HL-60/S4 treated with phorbol 12-myristate 13-acetate at 8.2 ng/mL for 4 days and 3 days (cell line): ENCODE measurements around the gene PRKAR1A.
"Not testable (repeated sequence)": the region's sequence is repeated elsewhere in the genome, so short reads cannot be mapped to it uniquely, and the experiment has no call there.

Experiments
- in situ Hi-C: fragments of 300-500 bp; cut with MboI; formaldehyde crosslinking; loops from 2 replicates; pipeline ENCODE4 v1.15.0; 2022; ENCODE audit warnings: low sequenced_read_pairs

PRKAR1A gene

GRCh38 chr17:68512247-68512959 is at the start of gene PRKAR1A:
PRKAR1A (plus strand) TSS chr17:68512430; CDS start chr17:68515400, 2,970 bp downstream.
- in situ Hi-C loops = no loop called here

- in situ Hi-C loops = no loop called here
Measured at GRCh38 chr17:68463211-68464019, 48.8 kb upstream of the PRKAR1A start.

GRCh38 chr17:68468334-68468733 is 43.9 kb upstream of the PRKAR1A start:
- in situ Hi-C loops = no loop called here

- in situ Hi-C loops = no loop called here
Measured at GRCh38 chr17:68468788-68469187, 43.4 kb upstream of the PRKAR1A start.

GRCh38 chr17:68470961-68471360 is 41.3 kb upstream of the PRKAR1A start:
- in situ Hi-C loops = no loop called here

- in situ Hi-C loops = no loop called here
Measured at GRCh38 chr17:68480885-68481284, 31.3 kb upstream of the PRKAR1A start.

- in situ Hi-C loops = no loop called here
Measured at GRCh38 chr17:68482576-68483041, 29.6 kb upstream of the PRKAR1A start.

- in situ Hi-C loops = no loop called here
Measured at GRCh38 chr17:68484458-68484857, 27.8 kb upstream of the PRKAR1A start.

GRCh38 chr17:68489919-68490318 is 22.3 kb upstream of the PRKAR1A start:
- in situ Hi-C loops = no loop called here

- in situ Hi-C loops = no loop called here
Measured at GRCh38 chr17:68491381-68492231, 20.6 kb upstream of the PRKAR1A start.

GRCh38 chr17:68492394-68493054 is 19.7 kb upstream of the PRKAR1A start:
- in situ Hi-C loops = not testable (repeated sequence)

- in situ Hi-C loops = no loop called here
Measured at GRCh38 chr17:68495081-68495480, 17.1 kb upstream of the PRKAR1A start.

- in situ Hi-C loops = no loop called here
Measured at GRCh38 chr17:68497885-68498319, 14.3 kb upstream of the PRKAR1A start.

GRCh38 chr17:68498479-68499326 is 13.5 kb upstream of the PRKAR1A start:
- in situ Hi-C loops = no loop called here

- in situ Hi-C loops = no loop called here
Measured at GRCh38 chr17:68499587-68499986, 12.6 kb upstream of the PRKAR1A start.

GRCh38 chr17:68501074-68501473 is 11.2 kb upstream of the PRKAR1A start:
- in situ Hi-C loops = no loop called here

- in situ Hi-C loops = no loop called here
Measured at GRCh38 chr17:68505951-68506350, 6.3 kb upstream of the PRKAR1A start.

GRCh38 chr17:68507576-68507975 is 4.7 kb upstream of the PRKAR1A start:
- in situ Hi-C loops = no loop called here

GRCh38 chr17:68509141-68510057 is 2.8 kb upstream of the PRKAR1A start:
- in situ Hi-C loops = no loop called here
